Dendritic cell treated with granulocyte-macrophage colony-stimulating factor and Interleukin-4, amounts not matched to agents 40 ng/mL and 50 ng/mL, for 4 days (primary cell): Measurements from ENCODE around the gene HDDC2.

Experiments
- H3K27ac Mint-ChIP-seq: one replicate; pipeline ENCODE4 v1.8.0; 2022; ENCODE audit warnings: mild to moderate bottlenecking, mixed read lengths
- H3K27me3 Mint-ChIP-seq: one replicate; pipeline ENCODE4 v1.8.0; 2022; ENCODE audit warnings: mild to moderate bottlenecking, mixed read lengths
- H3K36me3 Mint-ChIP-seq: one replicate; pipeline ENCODE4 v1.8.0; 2022; ENCODE audit warnings: low read depth, mixed read lengths
- H3K4me1 Mint-ChIP-seq: one replicate; pipeline ENCODE4 v1.8.0; 2022; ENCODE audit warnings: low read depth, mixed read lengths
- H3K4me3 Mint-ChIP-seq: one replicate; pipeline ENCODE4 v1.8.0; 2022; ENCODE audit warnings: mild to moderate bottlenecking, moderate library complexity, mixed read lengths
- H3K9me3 Mint-ChIP-seq: one replicate; pipeline ENCODE4 v1.8.0; 2022; ENCODE audit warnings: mixed read lengths
- intact Hi-C: fragments of 100-400 bp; cut with micrococcal nuclease; formaldehyde crosslinking; loops from one replicate; pipeline ENCODE4 v1.15.0; 2022

HDDC2 gene, protein sequence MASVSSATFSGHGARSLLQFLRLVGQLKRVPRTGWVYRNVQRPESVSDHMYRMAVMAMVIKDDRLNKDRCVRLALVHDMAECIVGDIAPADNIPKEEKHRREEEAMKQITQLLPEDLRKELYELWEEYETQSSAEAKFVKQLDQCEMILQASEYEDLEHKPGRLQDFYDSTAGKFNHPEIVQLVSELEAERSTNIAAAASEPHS

GRCh38 chr6:125301435-125302391 lies at the start of gene HDDC2:
HDDC2 (minus strand) TSS chr6:125301967; CDS start chr6:125301932, 35 bp downstream.
- intact Hi-C loops: no loop called here
- Mint-ChIP-seq H3K27me3 (peaks cover 16% of the 10 kb centered on the region), H3K9me3 (no peaks in the 10 kb centered on the region), H3K4me1 (peaks cover 33% of the 10 kb centered on the region), H3K27ac (peak within 1 kb of the TSS; percentile 82), H3K36me3 (peaks cover 17% of the 10 kb centered on the region), H3K4me3 (peak within 1 kb of the TSS; percentile 82)

GRCh38 chr6:125346926-125347563 lies 45.3 kb upstream of the HDDC2 start:
- Mint-ChIP-seq H3K36me3 (no peaks in the 10 kb centered on the region), H3K27ac (no peak overlapping the region), H3K9me3 (no peaks in the 10 kb centered on the region), H3K4me3 (no peak overlapping the region), H3K27me3 (peaks cover 4% of the 10 kb centered on the region), H3K4me1 (no peaks in the 10 kb centered on the region)
- intact Hi-C loops: no loop called here

DNA sequence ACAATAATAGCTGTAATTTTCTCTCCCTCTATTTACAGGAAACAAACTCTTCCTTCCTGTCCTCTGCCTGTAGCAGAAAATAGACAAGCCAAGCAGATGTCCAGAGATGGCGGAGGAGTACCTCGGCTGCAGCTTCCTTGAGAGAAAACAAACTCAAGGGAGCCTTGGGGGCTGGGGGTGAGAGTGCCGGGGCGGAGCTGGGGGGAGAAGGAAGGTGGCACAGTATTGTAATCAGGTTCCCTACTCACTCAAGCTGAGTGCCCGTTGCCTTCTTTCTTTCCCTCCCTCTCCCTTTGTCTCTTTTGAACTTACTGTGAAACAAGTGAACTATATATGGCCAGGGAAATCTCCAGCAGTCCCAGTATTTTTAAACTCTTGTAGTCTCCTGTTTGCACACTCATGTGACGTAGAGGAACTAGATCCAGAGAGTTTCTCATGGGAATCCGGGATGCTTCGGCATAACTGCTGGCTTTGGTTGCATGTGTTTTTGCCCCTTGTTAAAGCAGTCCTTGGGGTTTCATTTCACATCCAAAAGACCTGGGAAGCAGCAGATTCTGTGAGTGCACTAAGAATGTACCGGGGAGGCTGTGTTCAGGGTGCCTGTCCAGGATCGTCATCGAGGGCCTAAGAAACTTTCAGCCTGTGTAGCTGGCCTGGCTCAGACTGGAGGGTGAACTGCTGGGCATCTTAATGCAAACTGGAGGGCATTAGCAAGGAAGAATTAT lies 44.6 kb upstream of the HDDC2 start:
- H3K27me3 Mint-ChIP-seq: peaks cover 4% of the 10 kb centered on the region
- no peaks in the 10 kb centered on the region for H3K9me3 Mint-ChIP-seq
- no peaks in the 10 kb centered on the region for H3K4me1 Mint-ChIP-seq
- H3K27ac Mint-ChIP-seq: no peak overlapping the region
- no peaks in the 10 kb centered on the region for H3K36me3 Mint-ChIP-seq
- intact Hi-C loops: no loop called here
- H3K4me3 Mint-ChIP-seq: no peak overlapping the region

- H3K4me1 Mint-ChIP-seq: no peaks in the 10 kb centered on the region
- peaks cover 6% of the 10 kb centered on the region for H3K27me3 Mint-ChIP-seq
- H3K9me3 Mint-ChIP-seq: no peaks in the 10 kb centered on the region
- intact Hi-C loops: no loop called here
- H3K27ac Mint-ChIP-seq: no peak overlapping the region
- no peak overlapping the region for H3K4me3 Mint-ChIP-seq
- no peaks in the 10 kb centered on the region for H3K36me3 Mint-ChIP-seq
Observed at GRCh38 chr6:125341460-125341859, 39.7 kb upstream of the HDDC2 start.

- no peak overlapping the region for H3K4me3 Mint-ChIP-seq
- no peaks in the 10 kb centered on the region for H3K9me3 Mint-ChIP-seq
- no peaks in the 10 kb centered on the region for H3K36me3 Mint-ChIP-seq
- no peaks in the 10 kb centered on the region for H3K4me1 Mint-ChIP-seq
- H3K27ac Mint-ChIP-seq: no peak overlapping the region
- intact Hi-C loops: no loop called here
- H3K27me3 Mint-ChIP-seq: peaks cover 3% of the 10 kb centered on the region
Observed at GRCh38 chr6:125340991-125341390, 39.2 kb upstream of the HDDC2 start.

- Mint-ChIP-seq H3K4me3 (no peak overlapping the region), H3K36me3 (no peaks in the 10 kb centered on the region), H3K4me1 (no peaks in the 10 kb centered on the region), H3K27me3 (peaks cover 8% of the 10 kb centered on the region), H3K27ac (no peak overlapping the region), H3K9me3 (no peaks in the 10 kb centered on the region)
- intact Hi-C loops: no loop called here
Observed at GRCh38 chr6:125340175-125340835, 38.5 kb upstream of the HDDC2 start.

- no peak overlapping the region for H3K4me3 Mint-ChIP-seq
- peaks cover 8% of the 10 kb centered on the region for H3K27me3 Mint-ChIP-seq
- no peaks in the 10 kb centered on the region for H3K9me3 Mint-ChIP-seq
- H3K27ac Mint-ChIP-seq: no peak overlapping the region
- H3K36me3 Mint-ChIP-seq: no peaks in the 10 kb centered on the region
- intact Hi-C loops: no loop called here
- H3K4me1 Mint-ChIP-seq: no peaks in the 10 kb centered on the region
Observed at GRCh38 chr6:125339653-125340052, 37.9 kb upstream of the HDDC2 start.

DNA sequence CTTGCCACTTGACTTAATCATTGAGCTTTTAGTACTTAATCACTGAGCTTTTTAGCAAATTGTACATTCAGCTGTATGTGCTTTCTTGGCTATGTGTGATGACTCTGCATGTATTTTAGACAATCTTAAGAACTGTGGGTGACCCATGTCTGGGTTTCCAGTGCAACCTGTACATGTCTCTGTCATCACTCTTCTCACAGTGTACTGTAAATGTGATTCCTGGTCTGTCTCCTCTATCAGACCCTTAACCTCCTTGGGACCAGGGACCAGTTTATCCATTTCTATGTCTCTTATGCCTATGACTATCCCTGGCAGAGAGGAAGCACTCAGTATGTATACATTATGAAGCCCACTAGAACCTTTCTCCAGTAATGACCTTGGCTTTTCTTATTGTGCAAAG lies 36.6 kb upstream of the HDDC2 start:
- Mint-ChIP-seq H3K4me3 (no peak overlapping the region), H3K36me3 (no peaks in the 10 kb centered on the region), H3K4me1 (no peaks in the 10 kb centered on the region), H3K27ac (no peak overlapping the region), H3K27me3 (peaks cover 10% of the 10 kb centered on the region), H3K9me3 (no peaks in the 10 kb centered on the region)
- intact Hi-C loops: no loop called here

GRCh38 chr6:125337706-125338105 lies 35.9 kb upstream of the HDDC2 start:
- intact Hi-C loops: no loop called here
- no peaks in the 10 kb centered on the region for H3K36me3 Mint-ChIP-seq
- no peak overlapping the region for H3K27ac Mint-ChIP-seq
- H3K4me1 Mint-ChIP-seq: no peaks in the 10 kb centered on the region
- H3K27me3 Mint-ChIP-seq: peaks cover 14% of the 10 kb centered on the region
- no peaks in the 10 kb centered on the region for H3K9me3 Mint-ChIP-seq
- H3K4me3 Mint-ChIP-seq: no peak overlapping the region

DNA sequence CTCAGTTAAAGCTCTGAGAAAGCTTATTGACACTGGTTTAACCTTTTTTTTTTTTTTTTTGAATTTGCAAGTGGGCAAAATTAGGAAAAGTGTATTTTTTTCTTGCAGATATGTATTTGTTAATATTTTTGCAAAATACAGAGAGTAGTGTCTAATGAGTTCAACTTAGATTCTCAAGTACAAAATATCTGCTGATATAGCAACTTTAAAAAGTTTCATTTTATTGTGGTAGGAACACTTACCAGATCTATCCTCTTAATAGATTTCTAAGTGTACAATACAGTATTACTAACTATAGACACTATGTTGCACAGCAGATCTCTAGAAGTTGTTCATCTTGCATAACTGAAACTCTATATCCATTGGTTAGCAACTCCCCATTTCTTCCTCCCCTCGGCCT lies 30.9 kb upstream of the HDDC2 start:
- H3K27me3 Mint-ChIP-seq: peaks cover 35% of the 10 kb centered on the region
- intact Hi-C loops: no loop called here
- H3K27ac Mint-ChIP-seq: no peak overlapping the region
- H3K9me3 Mint-ChIP-seq: no peaks in the 10 kb centered on the region
- H3K36me3 Mint-ChIP-seq: no peaks in the 10 kb centered on the region
- no peaks in the 10 kb centered on the region for H3K4me1 Mint-ChIP-seq
- H3K4me3 Mint-ChIP-seq: no peak overlapping the region

- peaks cover 25% of the 10 kb centered on the region for H3K27me3 Mint-ChIP-seq
- H3K4me1 Mint-ChIP-seq: no peaks in the 10 kb centered on the region
- H3K27ac Mint-ChIP-seq: no peak overlapping the region
- H3K36me3 Mint-ChIP-seq: no peaks in the 10 kb centered on the region
- no peaks in the 10 kb centered on the region for H3K9me3 Mint-ChIP-seq
- no peak overlapping the region for H3K4me3 Mint-ChIP-seq
- intact Hi-C loops: no loop called here
Observed at GRCh38 chr6:125325586-125325985, 23.8 kb upstream of the HDDC2 start.

DNA sequence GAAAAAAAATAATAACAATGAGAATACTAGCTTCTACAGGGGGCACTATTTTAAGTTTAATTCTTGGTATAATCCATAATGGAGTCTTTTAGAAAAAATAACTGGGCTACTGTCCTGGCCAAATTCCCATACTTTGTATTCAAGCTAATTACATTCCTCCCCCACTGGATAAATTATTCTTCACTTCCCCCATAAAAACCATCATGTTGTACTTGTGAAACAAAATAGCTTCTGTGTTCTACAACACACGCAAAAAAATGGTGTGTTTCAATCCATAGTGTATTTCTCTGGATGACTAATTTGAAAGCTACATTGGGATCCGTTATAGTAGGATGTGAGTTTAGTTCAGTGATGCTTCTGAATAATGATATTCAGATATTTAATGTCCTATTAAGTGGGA lies 21.6 kb upstream of the HDDC2 start:
- Mint-ChIP-seq H3K27me3 (peaks cover 17% of the 10 kb centered on the region), H3K4me3 (no peak overlapping the region), H3K27ac (no peak overlapping the region)

DNA sequence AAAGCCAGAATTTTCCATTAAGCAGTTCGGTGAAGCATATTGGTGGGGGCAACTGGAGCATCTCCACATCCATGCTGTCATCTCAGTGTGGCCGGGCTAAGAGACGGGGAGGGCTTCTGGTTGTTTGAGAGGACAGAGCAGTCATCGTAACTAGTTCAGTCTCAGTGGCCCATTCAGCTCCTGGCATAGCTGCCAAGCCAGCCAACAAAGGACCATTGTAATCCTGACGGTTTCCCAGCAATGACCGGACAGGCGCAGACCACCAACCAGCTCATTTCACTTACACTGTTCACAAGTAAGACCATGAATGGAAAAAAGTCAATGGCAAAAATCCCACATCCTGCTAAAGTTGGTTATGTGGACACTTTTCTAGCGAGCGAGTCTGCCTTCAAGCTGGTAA lies 14.9 kb upstream of the HDDC2 start:
- no peak overlapping the region for H3K27ac Mint-ChIP-seq
- intact Hi-C loops: no loop called here
- no peak overlapping the region for H3K4me3 Mint-ChIP-seq
- H3K36me3 Mint-ChIP-seq: no peaks in the 10 kb centered on the region
- H3K27me3 Mint-ChIP-seq: peaks cover 16% of the 10 kb centered on the region
- no peaks in the 10 kb centered on the region for H3K4me1 Mint-ChIP-seq
- H3K9me3 Mint-ChIP-seq: no peaks in the 10 kb centered on the region

More for the DNA sequence above, 21.6 kb upstream of the HDDC2 start:
- Mint-ChIP-seq H3K36me3 (no peaks in the 10 kb centered on the region), H3K4me1 (no peaks in the 10 kb centered on the region), H3K9me3 (no peaks in the 10 kb centered on the region)
- intact Hi-C loops: no loop called here
